HG03103 (cell line): Measurements from ENCODE around the gene EHBP1.
A peak's percentile ranks its signal among the peaks of the same experiment; 100 is the strongest.

Source experiments
- ATAC-seq: cut with Tn5 transposase; IDR thresholded peaks from one replicate; pipeline ENCODE4 v1.9.1; 2021; ENCODE audit warnings: low read depth; ENCODE audit not compliant: unreplicated experiment

The EHBP1 gene

GRCh38 chr2:63046961-63047320 lies 341.4 kb downstream of the EHBP1 start:
- no peak for ATAC-seq

- no peak for ATAC-seq
Observed at GRCh38 chr2:63047321-63048279, 342.1 kb downstream of the EHBP1 start.

- no peak for ATAC-seq
Observed at GRCh38 chr2:63048367-63049171, 343.1 kb downstream of the EHBP1 start.

GRCh38 chr2:63049211-63049969 lies 343.9 kb downstream of the EHBP1 start:
- ATAC-seq = no peak

GRCh38 chr2:63049970-63050333 lies 344.4 kb downstream of the EHBP1 start:
- no peak for ATAC-seq

- peak; percentile 66 for ATAC-seq
Observed at GRCh38 chr2:63050334-63051041, 345.0 kb downstream of the EHBP1 start, which contains the start of gene OTX1. Gene OTX1 (plus strand): TSS chr2:63050830. CDS start chr2:63052991, 2,161 bp downstream.

GRCh38 chr2:63051042-63051794 lies 345.7 kb downstream of the EHBP1 start:
- no peak for ATAC-seq

- no peak for ATAC-seq
Observed at GRCh38 chr2:63051795-63052333, 346.4 kb downstream of the EHBP1 start.

- ATAC-seq = no peak
Observed at GRCh38 chr2:63052411-63053080, 347.0 kb downstream of the EHBP1 start.

- no peak for ATAC-seq
Observed at GRCh38 chr2:63053081-63053888, 347.8 kb downstream of the EHBP1 start.

- no peak for ATAC-seq
Observed at GRCh38 chr2:63053889-63054602, 348.5 kb downstream of the EHBP1 start.

GRCh38 chr2:63054841-63055225 lies 349.3 kb downstream of the EHBP1 start:
- ATAC-seq = no peak

GRCh38 chr2:63055226-63056106 lies 350.0 kb downstream of the EHBP1 start:
- no peak for ATAC-seq

GRCh38 chr2:63056107-63057050 lies 350.9 kb downstream of the EHBP1 start:
- no peak for ATAC-seq
